ENCODE data around the gene TMPRSS3.

The TMPRSS3 gene

DNA sequence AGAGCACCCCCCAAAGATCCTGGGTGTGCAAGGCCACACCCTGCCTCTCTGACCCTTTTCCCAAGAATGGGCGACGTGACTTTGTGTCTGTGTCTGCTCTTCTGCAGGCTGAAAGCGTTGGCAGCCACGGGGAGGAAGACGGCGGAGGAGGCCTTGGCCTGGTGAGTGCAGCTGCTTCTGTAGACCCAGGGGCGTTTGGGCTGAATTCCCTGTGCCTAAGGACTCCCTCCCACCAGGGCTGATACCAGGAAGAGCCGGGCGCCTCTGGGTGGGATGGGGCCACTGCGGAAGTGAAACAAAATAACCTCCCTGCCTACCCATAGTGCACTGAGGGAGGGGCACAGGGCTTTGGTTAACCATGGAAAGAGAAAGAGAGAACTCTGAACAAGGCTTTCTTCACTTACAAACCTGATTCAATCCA lies 10.4 kb upstream of the TMPRSS3 start:
- TF ChIP-seq, protein P1, sequence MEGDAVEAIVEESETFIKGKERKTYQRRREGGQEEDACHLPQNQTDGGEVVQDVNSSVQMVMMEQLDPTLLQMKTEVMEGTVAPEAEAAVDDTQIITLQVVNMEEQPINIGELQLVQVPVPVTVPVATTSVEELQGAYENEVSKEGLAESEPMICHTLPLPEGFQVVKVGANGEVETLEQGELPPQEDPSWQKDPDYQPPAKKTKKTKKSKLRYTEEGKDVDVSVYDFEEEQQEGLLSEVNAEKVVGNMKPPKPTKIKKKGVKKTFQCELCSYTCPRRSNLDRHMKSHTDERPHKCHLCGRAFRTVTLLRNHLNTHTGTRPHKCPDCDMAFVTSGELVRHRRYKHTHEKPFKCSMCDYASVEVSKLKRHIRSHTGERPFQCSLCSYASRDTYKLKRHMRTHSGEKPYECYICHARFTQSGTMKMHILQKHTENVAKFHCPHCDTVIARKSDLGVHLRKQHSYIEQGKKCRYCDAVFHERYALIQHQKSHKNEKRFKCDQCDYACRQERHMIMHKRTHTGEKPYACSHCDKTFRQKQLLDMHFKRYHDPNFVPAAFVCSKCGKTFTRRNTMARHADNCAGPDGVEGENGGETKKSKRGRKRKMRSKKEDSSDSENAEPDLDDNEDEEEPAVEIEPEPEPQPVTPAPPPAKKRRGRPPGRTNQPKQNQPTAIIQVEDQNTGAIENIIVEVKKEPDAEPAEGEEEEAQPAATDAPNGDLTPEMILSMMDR (IDR thresholded peaks at IDR 0.05; ENCODE audit: borderline replicate concordance, control extremely low read depth, extremely low read depth, insufficient read depth, missing control alignments), result no peak
- in situ Hi-C loops (cut with MboI; ENCODE audit: low sequenced_read_pairs, unreplicated experiment), result no loop called here
- DNase-seq (ENCODE audit: low spot score), result no peak

DNA sequence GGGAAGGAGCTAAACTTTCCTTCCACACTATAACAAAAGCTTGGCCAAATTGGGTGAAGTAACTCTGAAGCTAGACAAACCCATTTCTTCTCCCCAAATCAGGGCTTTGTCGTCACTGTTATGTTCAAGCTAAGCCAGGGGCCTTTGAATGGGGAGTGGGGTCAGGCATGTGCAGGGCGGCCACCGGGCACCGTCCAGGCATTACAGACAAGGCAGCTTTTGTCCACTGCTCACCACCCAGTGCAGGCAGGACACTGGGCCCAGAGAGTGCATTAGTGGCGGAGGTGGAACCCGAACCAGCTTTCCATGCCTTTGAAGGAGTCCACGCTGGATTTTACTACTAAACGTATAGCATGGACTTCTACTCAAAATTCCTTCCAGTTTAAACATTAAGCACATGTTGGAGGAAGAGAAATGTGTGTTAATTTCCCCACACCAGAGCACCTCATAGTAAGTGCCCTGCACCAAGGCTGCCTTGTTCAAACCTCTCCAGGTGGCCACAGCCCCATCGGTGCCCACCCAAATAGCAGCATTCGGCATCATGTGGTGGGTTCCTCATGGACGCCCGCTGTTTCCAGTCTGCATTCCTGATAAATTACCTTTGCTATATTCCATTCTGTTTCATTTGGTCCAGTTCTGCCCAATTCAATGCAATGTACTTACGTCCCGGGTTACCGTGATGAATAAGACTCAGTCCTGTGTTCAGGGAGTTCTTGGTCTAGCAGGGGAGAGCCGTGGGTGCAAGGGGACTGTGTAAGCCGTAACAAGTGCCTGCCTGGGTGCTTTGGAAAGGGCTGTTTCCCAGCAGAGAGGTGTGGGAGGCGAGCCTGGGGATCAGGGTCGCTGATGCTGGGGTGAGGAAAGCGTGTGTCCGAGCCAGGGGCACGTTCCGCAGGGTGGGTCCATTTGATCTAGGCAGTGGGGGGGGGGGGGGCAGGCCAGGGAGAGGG lies 9.5 kb upstream of the TMPRSS3 start:
- in situ Hi-C loops (cut with MboI; ENCODE audit: low sequenced_read_pairs, unreplicated experiment), result no loop called here
- TF ChIP-seq, protein P1 (IDR thresholded peaks at IDR 0.05; ENCODE audit: borderline replicate concordance, control extremely low read depth, extremely low read depth, insufficient read depth, missing control alignments), result no peak
- no peak for DNase-seq (ENCODE audit: low spot score)

DNA sequence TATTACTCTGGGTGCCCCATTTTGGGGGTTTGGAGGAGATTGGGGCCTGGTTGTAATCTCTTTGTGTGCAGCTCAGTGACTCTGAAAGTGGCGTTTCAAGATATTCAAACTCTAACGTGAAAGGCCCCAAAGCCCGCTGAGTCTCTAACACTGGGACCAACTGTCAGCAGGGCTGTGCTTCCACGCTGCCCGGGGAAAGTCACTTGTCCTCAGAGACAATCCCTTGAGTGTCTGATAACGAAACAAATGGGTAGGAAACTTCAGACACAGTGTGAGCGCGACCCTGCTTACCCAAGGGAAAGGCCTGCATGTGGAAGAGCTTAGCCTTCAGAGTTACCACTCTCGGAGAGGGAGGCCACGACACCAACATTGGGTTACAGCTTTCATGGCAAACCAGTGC lies 8.7 kb upstream of the TMPRSS3 start:
- TF ChIP-seq, protein P1 (IDR thresholded peaks at IDR 0.05; ENCODE audit: borderline replicate concordance, control extremely low read depth, extremely low read depth, insufficient read depth, missing control alignments), result no peak
- in situ Hi-C loops (cut with MboI; ENCODE audit: low sequenced_read_pairs, unreplicated experiment), result no loop called here
- no peak for DNase-seq (ENCODE audit: low spot score)

DNA sequence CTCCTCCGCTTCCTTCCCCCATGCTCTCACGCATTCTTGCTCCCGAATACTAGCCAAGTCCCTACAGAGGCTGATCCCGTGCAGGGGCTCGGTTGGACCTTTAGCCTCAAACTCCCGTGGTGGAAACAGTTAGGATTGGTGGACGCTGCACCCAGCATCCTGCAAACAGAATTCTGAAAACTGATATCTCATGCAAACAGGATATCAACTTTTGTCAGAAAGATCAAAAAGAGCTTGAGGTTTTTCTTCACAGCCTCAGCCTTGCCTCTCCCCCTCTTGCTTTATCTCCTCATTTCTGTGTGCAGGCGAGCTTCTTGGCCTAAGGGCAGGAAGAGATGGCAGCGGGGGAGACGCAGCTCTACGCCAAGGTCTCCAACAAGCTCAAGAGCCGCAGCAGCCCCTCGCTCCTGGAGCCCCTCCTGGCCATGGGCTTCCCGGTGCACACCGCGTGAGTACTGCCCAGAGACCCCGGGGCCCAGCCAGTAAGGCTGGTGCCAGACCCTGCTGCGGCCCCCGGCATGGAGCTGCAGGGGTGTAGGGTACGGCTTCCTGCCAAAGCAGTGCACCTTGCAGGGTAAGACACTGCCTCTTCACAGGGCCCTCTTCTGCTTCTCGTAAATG lies 7.9 kb upstream of the TMPRSS3 start, which contains the start of gene UBASH3A:
TSS of gene UBASH3A (plus strand) at position 292 of the 621 bp plus-strand sequence. CDS start at position 336, 44 bp downstream.
- in situ Hi-C loops (cut with MboI; ENCODE audit: low sequenced_read_pairs, unreplicated experiment), result no loop called here
- TF ChIP-seq, protein P1 (IDR thresholded peaks at IDR 0.05; ENCODE audit: borderline replicate concordance, control extremely low read depth, extremely low read depth, insufficient read depth, missing control alignments), result no peak
- DNase-seq (ENCODE audit: low spot score), result no peak

DNA sequence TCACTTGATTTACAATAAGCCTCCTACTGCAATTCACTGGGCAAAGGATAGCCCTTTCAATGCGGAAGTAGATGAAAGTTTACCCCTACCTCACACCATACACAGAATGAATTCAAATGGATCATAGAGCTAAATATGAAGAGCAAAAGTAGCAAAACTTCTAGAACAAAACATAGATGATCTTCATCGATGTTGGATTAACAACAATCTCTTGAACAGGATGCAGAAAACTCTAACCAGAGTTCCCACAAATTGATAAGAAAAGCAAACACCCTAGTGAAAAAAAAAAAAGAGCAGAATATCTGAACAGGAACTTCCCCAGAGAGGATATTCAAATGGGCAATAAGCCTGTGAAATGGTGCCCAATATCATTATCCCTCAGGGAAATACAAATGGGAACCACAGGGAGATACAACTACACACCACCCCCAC lies 6.0 kb upstream of the TMPRSS3 start:
- DNase-seq (ENCODE audit: low spot score), result no peak
- in situ Hi-C loops (cut with MboI; ENCODE audit: low sequenced_read_pairs, unreplicated experiment), result no loop called here
- TF ChIP-seq, protein P1 (IDR thresholded peaks at IDR 0.05; ENCODE audit: borderline replicate concordance, control extremely low read depth, extremely low read depth, insufficient read depth, missing control alignments), result no peak

DNA sequence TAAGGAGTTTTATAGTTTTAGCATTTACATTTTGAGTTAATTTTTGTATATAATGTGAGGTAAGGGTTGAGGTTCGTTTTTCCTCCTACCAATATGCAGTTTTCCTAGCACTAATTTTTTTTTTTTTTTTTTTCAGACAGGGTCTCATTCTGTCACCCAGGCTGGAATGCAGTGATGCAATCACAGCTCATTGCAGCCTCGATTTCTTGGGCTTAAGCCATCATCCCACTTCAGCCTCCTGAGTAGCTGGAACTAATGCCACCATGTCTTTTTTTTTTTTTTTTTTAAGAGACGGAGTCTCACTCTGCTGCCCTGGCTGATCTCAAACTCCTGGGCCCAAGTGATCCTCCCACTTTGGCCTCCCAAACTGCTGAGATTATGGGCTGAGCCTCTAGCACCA lies 5.3 kb upstream of the TMPRSS3 start:
- in situ Hi-C loops (cut with MboI; ENCODE audit: low sequenced_read_pairs, unreplicated experiment), result no loop called here
- no peak for DNase-seq (ENCODE audit: low spot score)
- TF ChIP-seq, protein P1 (IDR thresholded peaks at IDR 0.05; ENCODE audit: borderline replicate concordance, control extremely low read depth, extremely low read depth, insufficient read depth, missing control alignments), result no peak
